Umbilical cord (tissue), 2 donors: ENCODE data around the gene CPSF7. TPM values are rescaled to one million over a fixed set of nuclear protein-coding genes. Genes with fewer than 3 reads are reported as not detected.
A peak's percentile ranks its signal among the peaks of the same experiment; 100 is the strongest.
"Not testable (repeated sequence)": the region's sequence is repeated elsewhere in the genome, so short reads cannot be mapped to it uniquely, and the experiment has no call there.

Experiments
- DNase-seq: peaks from one replicate; pipeline ENCODE4 v3.0.0-alpha.2; 2015; ENCODE audit warnings: low spot score
- total RNA-seq: library from RNA; depleted of rRNA; stranded (reverse); fragments of >200 nt; gene quantifications from one replicate; pipeline ENCODE4 v1.2.3, GENCODE V29; 2014; ENCODE audit warnings: low replicate concordance; ENCODE audit not compliant: insufficient read depth

CPSF7 gene
- total RNA-seq, 1 donor from 2014 or later = 18.3 TPM

DNA sequence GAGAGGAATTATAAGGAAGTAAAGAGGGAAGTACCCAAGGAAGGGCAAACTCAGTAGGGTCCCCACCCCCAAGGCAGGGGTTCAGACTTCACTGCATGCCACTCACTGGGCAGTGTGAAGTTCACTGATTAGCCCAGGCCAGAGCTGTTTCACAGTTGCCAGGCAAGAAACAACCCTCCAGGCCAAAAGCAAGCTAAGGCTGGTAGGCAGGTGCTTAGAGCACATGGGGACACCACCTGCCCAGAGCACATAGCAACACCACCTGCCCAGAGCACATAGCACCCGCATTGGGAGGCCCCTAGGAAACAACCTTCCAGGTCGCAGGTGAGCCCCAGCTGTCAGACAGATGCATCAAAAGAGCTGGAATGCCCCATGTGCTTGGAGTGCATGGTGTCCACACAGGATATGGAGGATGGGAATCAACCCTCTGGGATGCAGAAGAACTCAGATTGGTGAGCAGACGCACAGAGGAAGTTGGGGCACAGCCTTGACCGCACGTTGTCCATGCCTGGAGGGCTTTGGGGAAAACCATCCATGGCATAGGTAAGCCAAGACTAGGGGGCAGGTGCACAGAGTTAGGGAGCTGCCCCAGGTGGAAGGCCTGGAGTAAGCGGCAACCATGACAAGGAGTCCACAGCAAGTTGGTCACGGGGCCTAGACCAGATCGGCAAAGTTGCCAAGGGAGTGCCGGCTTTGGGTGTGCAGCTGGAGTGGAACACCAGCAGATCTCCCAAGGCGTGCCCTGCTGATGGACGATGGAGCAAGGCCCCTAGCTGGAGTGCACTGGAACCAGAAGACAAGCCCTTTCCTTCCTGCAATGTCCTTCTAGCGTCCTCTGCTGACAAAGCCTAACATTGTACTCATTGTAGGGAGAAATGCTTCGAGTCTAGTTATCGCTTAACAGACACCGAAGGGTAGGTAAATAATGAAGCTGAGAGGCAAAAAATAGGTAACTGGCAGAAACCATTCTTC, 45.2 kb downstream of the CPSF7 start:
- DNase-seq = no peak

DNA sequence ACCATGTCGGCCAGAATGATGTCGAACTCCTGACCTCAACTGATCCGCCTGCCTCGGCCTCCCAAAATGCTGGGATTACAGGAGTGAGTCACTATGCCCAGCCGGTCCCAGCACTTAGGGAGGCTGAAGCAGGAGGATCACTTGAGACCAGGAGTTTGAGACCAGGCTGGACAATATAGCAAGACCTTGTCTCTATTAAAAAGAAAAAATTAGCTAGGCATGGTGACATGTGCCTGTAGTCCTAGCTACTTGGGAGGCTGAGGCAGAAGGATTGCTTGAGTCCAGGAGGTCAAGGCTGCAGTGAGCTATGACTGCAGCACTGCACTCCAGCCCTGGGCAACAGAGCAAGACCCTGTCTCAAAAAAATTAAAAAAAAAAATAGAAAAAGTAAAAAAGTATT, 45.9 kb downstream of the CPSF7 start:
- DNase-seq = not testable (repeated sequence)

DNA sequence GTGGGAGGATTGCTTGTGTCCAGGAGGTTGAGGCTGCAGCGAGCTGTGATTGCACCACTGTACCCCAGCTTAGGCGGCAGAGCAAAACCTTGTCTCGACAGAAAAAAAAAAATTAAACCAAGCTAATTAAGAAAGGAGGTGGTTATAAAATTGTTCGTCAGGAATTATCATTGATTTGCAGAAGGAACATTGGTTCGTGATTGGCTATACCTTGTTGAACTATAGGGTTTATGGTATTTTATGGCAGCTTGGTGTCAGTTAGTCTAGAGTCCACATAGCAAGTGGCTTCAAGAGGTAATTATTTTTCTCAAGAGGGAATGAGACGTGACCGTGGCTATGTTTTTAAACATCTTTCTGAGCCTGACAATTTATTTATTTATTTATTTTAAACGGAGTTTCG, 48.9 kb downstream of the CPSF7 start:
- no peak for DNase-seq

DNA sequence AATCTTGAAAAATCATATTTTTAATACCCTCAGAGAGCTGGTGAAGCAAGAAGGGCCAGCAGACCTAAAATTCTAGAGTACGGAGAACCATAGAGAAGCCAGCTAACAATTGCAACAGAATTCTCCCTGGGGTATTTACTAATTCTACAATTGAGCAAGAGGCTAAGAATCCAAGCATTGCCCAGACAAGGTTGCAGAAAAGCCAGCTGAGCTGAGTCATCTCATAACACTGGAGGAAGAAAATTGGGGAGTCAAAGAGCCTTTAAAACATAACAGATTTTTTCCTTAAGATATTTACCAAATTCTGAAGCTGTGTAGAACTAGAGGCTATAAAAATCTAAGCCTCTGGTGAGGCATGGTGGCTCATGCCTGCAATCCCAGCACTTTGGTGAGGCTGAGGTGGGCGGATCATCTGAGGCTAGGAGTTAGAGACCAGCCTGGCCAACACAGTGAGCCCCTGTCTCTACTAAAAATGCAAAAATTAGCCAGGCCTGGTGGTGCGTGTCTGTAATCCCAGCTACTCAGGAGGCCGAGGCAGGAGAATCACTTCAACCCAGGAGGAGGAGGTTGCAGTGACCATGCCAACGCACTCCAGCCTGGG, 51.0 kb downstream of the CPSF7 start:
- peak; percentile 92 for DNase-seq

- no peak for DNase-seq
Observed at GRCh38 chr11:61377461-61378160, 52.2 kb downstream of the CPSF7 start.

- no peak for DNase-seq
Observed at GRCh38 chr11:61375761-61376108, 54.0 kb downstream of the CPSF7 start.

DNA sequence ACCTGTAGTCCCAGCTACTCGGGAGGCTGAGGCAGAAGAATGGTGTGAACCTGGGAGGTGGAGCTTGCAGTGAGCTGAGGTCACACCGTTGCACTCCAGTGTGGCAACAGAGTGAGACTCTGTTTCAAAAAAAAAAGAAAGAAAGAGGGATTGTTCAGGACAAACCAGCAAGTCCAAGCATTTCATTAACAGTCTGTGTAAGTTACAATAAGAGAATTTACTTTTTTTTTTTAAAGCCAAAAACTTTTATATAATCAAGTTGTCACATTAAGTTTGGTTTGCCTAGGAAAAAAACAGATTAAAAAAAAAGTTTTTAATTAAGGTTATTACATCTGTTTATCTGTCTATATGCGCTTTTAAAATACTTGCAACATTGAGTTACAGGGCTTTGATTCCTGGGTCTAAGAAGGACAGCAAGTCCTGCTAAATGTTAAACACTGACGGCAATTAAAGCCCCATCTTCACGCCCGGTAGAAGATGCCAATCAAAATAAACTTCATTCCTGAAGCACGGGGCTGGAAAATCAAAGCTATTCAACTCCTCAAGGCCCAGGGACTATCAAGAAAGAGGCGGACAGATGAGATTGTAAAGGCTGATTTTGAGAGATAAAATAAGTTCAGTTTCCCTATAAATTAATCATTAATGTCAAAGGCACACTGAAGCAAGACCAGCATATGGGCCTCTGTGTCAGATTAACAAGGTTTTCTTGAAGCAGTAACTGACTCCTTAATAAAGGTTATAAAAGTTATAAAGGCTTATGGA, 56.9 kb downstream of the CPSF7 start:
- DNase-seq = no peak

- no peak for DNase-seq
Observed at GRCh38 chr11:61370349-61371005, 59.3 kb downstream of the CPSF7 start.

DNA sequence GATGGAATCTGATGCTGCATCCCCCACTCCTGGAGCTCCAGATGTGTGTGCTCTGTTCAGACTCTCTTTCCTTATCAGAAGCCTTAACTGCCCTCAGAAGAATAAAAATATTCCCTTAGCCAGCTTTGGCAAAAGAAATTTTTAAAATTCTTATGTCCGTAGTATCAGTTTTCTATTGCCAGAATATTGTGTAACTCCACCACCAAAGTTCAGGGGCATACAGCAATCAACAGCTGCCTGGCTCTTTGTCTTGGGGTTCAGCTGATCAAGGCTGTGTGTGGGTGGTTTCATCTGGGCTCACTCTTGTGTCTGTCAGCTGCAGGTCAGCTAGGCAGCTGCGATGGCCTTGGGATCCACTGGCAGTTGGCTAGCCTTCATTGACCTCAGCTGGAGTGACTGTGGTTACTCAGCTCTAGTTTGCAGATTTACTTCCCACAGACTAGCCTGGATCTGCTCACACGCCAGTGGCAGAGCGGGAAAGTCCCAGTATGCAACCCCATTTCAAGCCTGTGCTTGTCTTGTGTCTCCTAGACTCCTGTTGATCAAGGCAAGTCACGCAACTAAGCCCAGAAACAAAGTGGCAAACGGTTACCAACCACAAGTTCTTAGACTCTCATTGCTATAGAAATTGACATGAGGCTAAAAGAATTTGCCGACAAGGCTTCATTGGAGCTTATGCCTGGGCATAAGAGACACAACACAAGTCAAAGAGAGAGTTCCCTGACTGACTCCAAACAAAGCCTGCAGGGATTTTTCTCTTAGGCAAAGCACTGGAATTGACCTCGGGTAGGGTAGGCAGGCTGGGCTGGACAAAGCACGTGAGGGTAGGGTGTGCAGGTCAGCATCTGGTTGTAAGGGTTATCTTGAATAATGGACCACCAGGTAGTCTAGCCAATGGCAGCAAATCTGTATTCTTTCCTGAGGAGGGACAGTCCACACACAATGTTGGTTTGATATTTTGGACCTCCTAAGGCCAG, 60.1 kb downstream of the CPSF7 start:
- DNase-seq = peak; percentile 60

DNA sequence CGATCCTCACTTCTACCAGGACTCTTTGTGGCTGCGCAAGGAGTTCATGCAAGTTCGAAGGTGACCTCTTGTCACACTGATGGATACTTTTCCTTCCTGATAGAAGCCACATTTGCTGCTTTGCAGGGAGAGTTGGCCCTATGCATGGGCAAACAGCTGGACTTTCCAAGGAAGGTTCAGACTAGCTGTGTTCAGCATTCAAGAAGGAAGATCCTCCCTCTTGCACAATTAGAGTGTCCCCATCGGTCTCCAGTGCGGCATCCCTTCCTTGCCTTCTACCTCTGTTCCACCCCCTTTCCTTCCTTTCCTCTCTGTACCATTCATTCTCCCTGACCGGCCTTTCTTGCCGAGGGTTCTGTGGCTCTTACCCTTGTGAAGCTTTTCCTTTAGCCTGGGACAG, 61.1 kb downstream of the CPSF7 start:
- no peak for DNase-seq

GRCh38 chr11:61367406-61367805, 62.4 kb downstream of the CPSF7 start:
- DNase-seq = no peak

DNA sequence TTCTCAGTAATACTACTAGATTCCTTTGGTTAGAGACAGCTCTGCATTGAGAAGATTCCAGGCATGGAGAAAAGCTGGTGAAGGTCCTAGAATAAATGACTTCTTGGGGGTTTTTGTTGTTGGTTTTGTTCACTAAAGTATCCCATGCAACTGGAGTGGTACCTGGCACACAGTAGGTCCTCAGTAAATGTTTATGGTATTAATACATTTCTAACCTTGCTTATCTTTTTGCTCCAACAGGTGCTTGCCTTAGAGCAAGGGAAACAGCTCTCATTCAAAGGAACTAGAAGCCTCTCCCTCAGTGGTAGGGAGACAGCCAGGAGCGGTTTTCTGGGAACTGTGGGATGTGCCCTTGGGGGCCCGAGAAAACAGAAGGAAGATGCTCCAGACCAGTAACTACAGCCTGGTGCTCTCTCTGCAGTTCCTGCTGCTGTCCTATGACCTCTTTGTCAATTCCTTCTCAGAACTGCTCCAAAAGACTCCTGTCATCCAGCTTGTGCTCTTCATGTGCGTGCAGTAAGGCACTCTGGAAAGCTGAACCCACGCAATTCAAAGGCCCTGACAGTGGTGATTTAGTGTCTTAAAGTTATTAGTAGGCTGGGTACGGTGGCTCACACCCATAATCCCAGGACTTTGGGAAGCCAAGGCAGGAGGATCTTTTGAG, 65.6 kb downstream of the CPSF7 start:
- no peak for DNase-seq

- DNase-seq = no peak
Observed at GRCh38 chr11:61362542-61362875, 67.3 kb downstream of the CPSF7 start.

- DNase-seq = peak; percentile 97
Observed at GRCh38 chr11:61361741-61362541, 67.8 kb downstream of the CPSF7 start, which contains the start of the genes CYB561A3 and TMEM138. CYB561A3 (minus strand) TSS chr11:61361882; CDS start chr11:61356713, 5,169 bp downstream. TMEM138 (plus strand) TSS chr11:61362374; CDS start chr11:61364391, 2,017 bp downstream.

- no peak for DNase-seq
Observed at GRCh38 chr11:61361237-61361740, 68.5 kb downstream of the CPSF7 start.

GRCh38 chr11:61359516-61359915, 70.3 kb downstream of the CPSF7 start:
- DNase-seq = no peak

- DNase-seq = no peak
Observed at GRCh38 chr11:61358566-61358965, 71.2 kb downstream of the CPSF7 start.

DNA sequence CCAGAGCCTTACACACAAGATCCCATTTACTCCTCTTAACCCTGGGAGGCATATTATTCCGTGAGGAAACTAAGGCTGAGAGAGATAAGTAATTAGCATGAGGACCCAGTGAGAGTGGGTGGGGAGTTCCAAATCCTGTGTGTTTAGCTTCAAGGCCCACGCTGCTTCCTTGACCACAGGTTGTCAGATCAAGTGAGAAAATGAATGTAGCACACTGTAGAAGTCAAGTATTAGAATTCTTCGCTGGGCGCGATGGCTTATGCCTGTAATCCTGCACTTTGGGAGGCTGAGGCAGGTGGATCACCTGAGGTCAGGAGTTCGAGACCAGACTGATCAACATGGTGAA, 71.9 kb downstream of the CPSF7 start:
- no peak for DNase-seq
